Measurements from ENCODE around the gene CORO7. TPM values are rescaled to one million over a fixed set of nuclear protein-coding genes. Genes with fewer than 3 reads are reported as not detected.

Gene CORO7
- polyA plus RNA-seq, 1 experiment = 13.8 TPM

DNA sequence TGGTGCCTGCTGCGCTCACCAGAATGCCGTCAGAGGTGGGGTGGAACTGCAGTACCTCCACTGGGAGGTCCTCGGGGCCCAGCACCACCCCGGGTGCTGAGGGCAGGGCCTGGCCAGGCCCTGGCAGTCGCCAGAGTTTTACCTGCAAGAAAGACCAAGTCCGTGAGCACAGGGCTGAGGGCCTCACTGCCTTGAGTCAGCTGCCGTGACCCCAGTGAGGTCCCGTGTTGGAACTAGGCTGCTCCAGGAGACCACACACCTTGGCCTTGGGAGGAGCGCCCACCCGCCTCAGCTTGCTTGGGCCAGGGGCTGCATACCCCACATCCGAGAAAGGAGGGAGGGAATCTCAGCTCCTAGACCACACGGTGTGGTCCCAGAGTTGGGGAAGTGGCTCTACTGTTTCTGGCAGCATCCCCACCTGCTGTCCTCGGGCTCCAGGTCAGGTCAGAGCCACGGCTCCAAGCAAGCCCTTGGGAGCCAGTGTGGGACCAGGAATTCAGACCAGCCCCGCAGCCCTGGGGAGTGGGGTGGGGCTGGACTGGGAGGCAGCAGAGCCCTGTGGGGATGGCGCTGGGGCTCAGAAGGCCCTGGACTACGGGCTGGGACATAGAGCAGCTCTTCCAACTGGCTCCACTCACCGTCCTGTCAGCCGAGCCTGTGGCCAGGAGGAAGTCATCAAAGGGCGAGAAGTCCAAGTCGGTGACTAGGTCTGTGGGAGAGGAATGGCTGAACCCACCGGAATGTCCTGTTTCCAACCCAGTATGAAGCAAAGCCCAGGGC lies 8.7 kb downstream of the CORO7 start:
- ChIA-PET CTCF (interaction anchor here (0.6 to 12.3 kb wide), 4 partner anchors 38 to 138 kb away, joined by 3 to 205 read pairs (median 3); no protein-coding TSS in a partner anchor), POLR2A (no interaction called here)
- Histone ChIP-seq H3K4me3 (ENCODE audit: low read depth, low read length) (no peak overlapping the region), H3K27me3 (ENCODE audit: control insufficient read depth, insufficient read depth, low read length) (no peaks in the 10 kb centered on the region), H3K36me3 (ENCODE audit: control insufficient read depth, insufficient read depth, low read length) (peaks cover 22% of the 10 kb centered on the region)
- TF ChIP-seq, protein P1, sequence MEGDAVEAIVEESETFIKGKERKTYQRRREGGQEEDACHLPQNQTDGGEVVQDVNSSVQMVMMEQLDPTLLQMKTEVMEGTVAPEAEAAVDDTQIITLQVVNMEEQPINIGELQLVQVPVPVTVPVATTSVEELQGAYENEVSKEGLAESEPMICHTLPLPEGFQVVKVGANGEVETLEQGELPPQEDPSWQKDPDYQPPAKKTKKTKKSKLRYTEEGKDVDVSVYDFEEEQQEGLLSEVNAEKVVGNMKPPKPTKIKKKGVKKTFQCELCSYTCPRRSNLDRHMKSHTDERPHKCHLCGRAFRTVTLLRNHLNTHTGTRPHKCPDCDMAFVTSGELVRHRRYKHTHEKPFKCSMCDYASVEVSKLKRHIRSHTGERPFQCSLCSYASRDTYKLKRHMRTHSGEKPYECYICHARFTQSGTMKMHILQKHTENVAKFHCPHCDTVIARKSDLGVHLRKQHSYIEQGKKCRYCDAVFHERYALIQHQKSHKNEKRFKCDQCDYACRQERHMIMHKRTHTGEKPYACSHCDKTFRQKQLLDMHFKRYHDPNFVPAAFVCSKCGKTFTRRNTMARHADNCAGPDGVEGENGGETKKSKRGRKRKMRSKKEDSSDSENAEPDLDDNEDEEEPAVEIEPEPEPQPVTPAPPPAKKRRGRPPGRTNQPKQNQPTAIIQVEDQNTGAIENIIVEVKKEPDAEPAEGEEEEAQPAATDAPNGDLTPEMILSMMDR (IDR thresholded peaks at IDR 0.05; ENCODE audit: insufficient read depth, low read depth, low read length) = no peak
- peak; percentile 53 for DNase-seq (ENCODE audit: low read depth)

DNA sequence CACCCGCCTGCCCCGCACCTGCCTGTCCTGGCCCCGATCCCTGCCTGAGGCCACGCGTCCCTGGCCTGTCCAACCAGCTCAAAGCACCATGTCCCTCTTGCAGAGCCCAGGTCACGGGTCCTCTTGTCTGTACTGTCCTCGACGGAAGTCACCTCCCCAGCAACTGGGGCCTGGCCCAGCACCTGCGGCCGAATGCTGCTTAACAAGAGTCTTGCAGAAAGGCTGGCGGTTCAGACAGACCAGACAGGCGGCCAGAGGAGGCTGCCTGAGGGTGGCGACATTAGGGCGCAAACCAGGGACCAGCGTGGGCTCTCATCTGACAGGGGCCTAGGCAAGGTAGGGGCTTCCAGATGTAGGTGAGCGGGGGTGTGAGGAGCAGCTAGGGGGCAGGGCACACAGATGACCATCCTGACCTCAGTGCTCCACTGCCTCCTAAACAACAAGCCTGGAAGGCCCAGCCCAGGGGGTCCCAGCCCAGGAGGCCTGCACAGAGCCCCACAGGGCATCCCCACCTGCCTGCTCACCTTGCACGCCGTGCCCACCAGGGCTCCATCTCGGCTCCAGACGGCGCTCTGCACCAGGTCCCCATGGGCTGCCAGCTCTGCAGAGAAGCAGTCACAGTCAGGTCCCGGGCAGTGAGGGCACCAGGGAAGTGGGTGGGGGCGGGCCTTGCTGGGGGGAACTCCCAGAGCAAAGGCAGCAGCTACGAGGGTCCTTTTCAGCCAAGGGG lies 11.3 kb downstream of the CORO7 start:
- no peak overlapping the region for H3K4me3 ChIP-seq (ENCODE audit: low read depth, low read length)
- H3K27me3 ChIP-seq (ENCODE audit: control insufficient read depth, insufficient read depth, low read length) = no peaks in the 10 kb centered on the region
- no peak for DNase-seq (ENCODE audit: low read depth)
- H3K36me3 ChIP-seq (ENCODE audit: control insufficient read depth, insufficient read depth, low read length) = peaks cover 23% of the 10 kb centered on the region
- TF ChIP-seq, protein P1 (IDR thresholded peaks at IDR 0.05; ENCODE audit: insufficient read depth, low read depth, low read length) = no peak
- ChIA-PET CTCF (interaction anchor here (0.9 to 12.3 kb wide), 11 partner anchors 7 to 132 kb away, joined by 3 to 205 read pairs (median 6); partner anchors contain the start of gene PAM16), POLR2A (no interaction called here)

DNA sequence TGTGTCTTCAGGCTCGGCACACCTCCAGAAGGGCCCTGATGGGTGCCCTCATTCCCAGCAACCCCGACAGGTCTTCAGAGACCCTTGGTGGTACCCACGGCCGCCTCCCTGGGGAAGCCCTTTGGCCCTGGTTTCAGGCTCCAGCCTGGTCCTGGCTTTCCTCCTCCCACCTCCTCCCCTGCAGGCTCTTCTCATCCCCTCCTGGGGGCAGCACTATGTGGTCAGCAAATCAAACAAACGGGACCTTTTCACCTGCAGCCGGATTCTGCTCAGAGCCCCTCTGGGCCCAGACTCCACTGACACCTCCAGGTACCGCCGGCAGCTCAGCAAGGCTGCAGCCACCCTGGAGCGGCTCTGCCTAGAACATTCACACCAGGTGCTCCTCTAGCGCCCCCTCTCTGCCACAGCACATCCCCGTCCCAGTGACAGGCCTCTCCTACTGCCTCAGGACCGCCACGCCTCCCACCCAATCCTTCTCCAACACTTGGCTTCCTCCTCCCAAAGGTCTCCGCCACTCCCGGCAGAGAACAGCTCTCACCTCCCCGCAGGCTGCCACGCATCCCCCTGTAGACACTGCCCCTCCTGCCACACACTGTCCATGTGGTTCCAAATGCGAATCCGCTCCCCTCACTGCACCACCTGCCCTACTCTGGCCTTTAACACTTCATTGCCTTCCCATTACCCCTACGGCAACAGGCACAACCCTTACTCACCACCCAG lies 12.0 kb downstream of the CORO7 start:
- Histone ChIP-seq H3K4me3 (ENCODE audit: low read depth, low read length) (no peak overlapping the region), H3K27me3 (ENCODE audit: control insufficient read depth, insufficient read depth, low read length) (no peaks in the 10 kb centered on the region), H3K36me3 (ENCODE audit: control insufficient read depth, insufficient read depth, low read length) (peaks cover 23% of the 10 kb centered on the region)
- TF ChIP-seq, protein P1 (IDR thresholded peaks at IDR 0.05; ENCODE audit: insufficient read depth, low read depth, low read length) = peak; percentile 80
- no peak for DNase-seq (ENCODE audit: low read depth)
- CTCF ChIA-PET = interaction anchor here (0.7 to 12.3 kb wide), 18 partner anchors 8 to 204 kb away, joined by 3 to 205 read pairs (median 18); partner anchors contain the start of genes PAM16 and VASN
- POLR2A ChIA-PET = no interaction called here

DNA sequence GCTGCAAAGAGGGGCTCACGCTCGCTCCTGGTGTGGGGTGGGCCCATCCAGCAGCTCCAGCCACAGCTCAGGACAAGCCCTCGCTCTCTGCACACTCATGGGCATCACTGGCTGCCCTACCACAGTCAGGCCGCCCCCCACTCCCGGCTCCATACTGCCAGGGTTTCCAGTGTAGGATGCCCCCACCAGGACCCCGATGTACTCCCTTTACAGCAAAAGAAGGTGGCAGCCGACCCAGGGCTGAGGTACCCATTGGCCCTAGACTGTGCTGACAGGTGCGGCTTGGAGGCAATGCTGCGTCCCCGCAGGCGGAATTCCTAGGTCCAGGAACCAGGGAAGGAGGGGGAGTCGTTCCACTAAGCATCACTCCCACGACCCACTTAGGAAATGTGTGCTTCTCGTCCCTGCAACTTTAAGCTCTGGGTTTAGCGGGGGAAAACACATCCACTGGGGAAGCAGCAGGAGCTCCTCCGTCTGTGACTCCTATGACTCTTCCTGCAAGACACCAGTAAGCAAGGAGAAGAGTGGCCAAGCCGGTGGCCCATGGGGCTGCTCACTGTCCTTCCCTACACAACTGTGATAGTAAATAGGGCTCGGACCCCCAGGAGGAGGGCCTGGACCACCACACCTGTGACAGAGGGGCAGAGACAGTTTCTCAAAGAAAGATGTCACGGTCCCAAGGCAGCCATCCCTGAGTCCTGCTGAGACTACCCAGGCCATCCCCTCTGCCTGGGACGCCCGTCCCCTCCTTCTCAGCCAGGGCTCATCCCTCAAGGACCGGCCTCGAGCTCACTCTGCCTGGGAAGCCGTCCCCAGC lies 13.1 kb downstream of the CORO7 start:
- CTCF ChIA-PET = interaction anchor here (0.6 to 12.3 kb wide), 44 partner anchors 9 to 882 kb away, joined by 3 to 205 read pairs (median 7); partner anchors contain the start of genes ANKS3, CORO7, DNAAF8 and PAM16
- TF ChIP-seq, protein P1 (IDR thresholded peaks at IDR 0.05; ENCODE audit: insufficient read depth, low read depth, low read length) = no peak

More for the DNA sequence above, 13.1 kb downstream of the CORO7 start:
- Histone ChIP-seq H3K27me3 (ENCODE audit: control insufficient read depth, insufficient read depth, low read length) (no peaks in the 10 kb centered on the region), H3K4me3 (ENCODE audit: low read depth, low read length) (no peak overlapping the region), H3K36me3 (ENCODE audit: control insufficient read depth, insufficient read depth, low read length) (peaks cover 23% of the 10 kb centered on the region)
- no peak for DNase-seq (ENCODE audit: low read depth)
- POLR2A ChIA-PET = no interaction called here
